Forelimb muscle (tissue), 1 donor: ENCODE measurements around the gene EP400. TPM values are rescaled to one million over a fixed set of nuclear protein-coding genes. Genes with fewer than 3 reads are reported as not detected.

Source experiments
- DNase-seq: peaks from one replicate; pipeline ENCODE4 v3.0.0-alpha.2; 2013; ENCODE audit warnings: low read depth
- polyA plus RNA-seq: library from polyadenylated mRNA; unstranded; fragments of 120-200 nt; gene quantifications from one replicate; pipeline ENCODE4 v1.2.1, GENCODE V29; 2013; ENCODE audit not compliant: insufficient read length

Gene EP400
- polyA plus RNA-seq, 1 donor = 21.2 TPM

GRCh38 chr12:131912518-131913274 lies 37.0 kb upstream of the EP400 start:
- DNase-seq = no peak

- DNase-seq = no peak
These were observed 36.1 kb upstream of the EP400 start for GRCh38 chr12:131913666-131914065.

GRCh38 chr12:131914179-131914702 lies 35.5 kb upstream of the EP400 start:
- DNase-seq = no peak

GRCh38 chr12:131915000-131915689 lies 34.6 kb upstream of the EP400 start:
- DNase-seq = no peak

- DNase-seq = no peak
These were observed 33.9 kb upstream of the EP400 start for GRCh38 chr12:131915823-131916222.

- no peak for DNase-seq
These were observed 33.2 kb upstream of the EP400 start for GRCh38 chr12:131916306-131917138.

- DNase-seq = no peak
These were observed 32.5 kb upstream of the EP400 start for GRCh38 chr12:131917139-131917710.

GRCh38 chr12:131917711-131918306 lies 31.9 kb upstream of the EP400 start:
- DNase-seq = no peak

GRCh38 chr12:131918311-131919050 lies 31.3 kb upstream of the EP400 start:
- DNase-seq = no peak

GRCh38 chr12:131919051-131919347 lies 30.7 kb upstream of the EP400 start:
- no peak for DNase-seq

- no peak for DNase-seq
These were observed 30.2 kb upstream of the EP400 start for GRCh38 chr12:131919366-131920156.

- no peak for DNase-seq
These were observed 29.6 kb upstream of the EP400 start for GRCh38 chr12:131920157-131920508.

- no peak for DNase-seq
These were observed 28.6 kb upstream of the EP400 start for GRCh38 chr12:131920902-131921840.

GRCh38 chr12:131921866-131922769 lies 27.6 kb upstream of the EP400 start:
- no peak for DNase-seq

GRCh38 chr12:131922772-131923171 lies 27.0 kb upstream of the EP400 start:
- no peak for DNase-seq

GRCh38 chr12:131923260-131923659 lies 26.5 kb upstream of the EP400 start:
- no peak for DNase-seq

- DNase-seq = no peak
These were observed 22.3 kb upstream of the EP400 start for GRCh38 chr12:131927110-131928079.
